ENCODE measurements around the gene SYT8. TPM values are rescaled to one million over a fixed set of nuclear protein-coding genes. Genes with fewer than 3 reads are reported as not detected.

SYT8 gene
- total and polyA plus RNA-seq, 10 donors = 0.83 TPM; not detected in 9

- intact Hi-C loops (cut with DNase I; ENCODE audit: low total_unique reads) = loop anchor here (5.0 kb wide), 1 partner anchor 314 kb away; no protein-coding TSS in a partner anchor
- DNase-seq = peak; percentile 86
- Histone ChIP-seq H3K4me3 (peak within 1 kb of the TSS in 2 of 8 donors; percentile 29 to 67), H3K27ac (peak within 1 kb of the TSS; percentile 29 to 94 (median 88)), H3K9me3 (no peaks in the 10 kb centered on the region), H3K4me1 (peaks cover 25 to 67% (median 65%) of the 10 kb centered on the region in 6 donors), H3K27me3 (replicated peaks in 1 of 7) (no peaks in the 10 kb centered on the region), H3K36me3 (no peaks in the 10 kb centered on the region)
- 85 to 92% (median 89%) methylated on average over 13 to 32 of the region's 32 CpGs for WGBS, 5 donors
- no peak for TF ChIP-seq CTCF (IDR thresholded peaks at IDR 0.05 in 8 of 11, conservative IDR thresholded peaks at IDR 0.05 in 3 of 11)
Measured at GRCh38 chr11:1838426-1839144, 3.8 kb downstream of the SYT8 start, which contains the start of gene TNNI2. TSS of gene TNNI2 (plus strand) at chr11:1838981. CDS start at chr11:1839697, 716 bp downstream.

DNA sequence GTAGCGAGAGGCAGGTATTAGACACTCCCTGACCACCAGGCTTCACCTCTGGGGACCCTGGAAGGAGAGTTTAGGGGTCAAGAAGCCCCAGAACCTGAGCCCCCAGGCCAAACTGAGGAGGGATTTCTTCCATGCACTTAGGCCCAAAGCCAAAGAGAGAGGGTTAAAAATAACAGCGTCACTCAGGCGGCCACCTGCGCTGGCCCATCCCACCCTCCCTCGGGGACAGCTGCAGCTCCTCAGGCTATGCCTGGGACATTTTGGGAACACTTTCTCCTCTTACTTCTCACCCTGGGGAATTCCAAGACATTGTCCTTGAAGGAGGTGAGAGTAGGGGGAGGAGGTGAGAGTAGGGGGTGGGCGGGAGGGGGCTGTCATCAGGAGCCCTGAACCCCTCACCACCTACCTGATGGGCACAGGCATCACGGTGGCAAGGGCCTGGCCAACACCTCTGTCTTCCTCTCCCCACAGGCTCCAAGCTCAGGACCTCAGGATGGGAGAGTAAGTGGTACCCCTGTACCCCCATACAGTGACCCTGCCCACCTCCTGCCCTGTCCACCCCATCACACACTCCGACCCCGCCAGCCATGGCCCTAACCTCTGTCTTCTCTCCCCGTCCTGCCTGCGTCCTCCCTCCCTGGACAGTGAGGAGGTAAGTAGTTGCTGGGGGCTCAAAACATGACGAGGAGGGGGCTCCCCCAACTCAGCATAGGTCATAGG, 4.6 kb downstream of the SYT8 start:
- no peaks in the 10 kb centered on the region for H3K27me3 ChIP-seq (replicated peaks in 1 of 7)
- H3K4me1 ChIP-seq = peaks cover 32 to 75% (median 73%) of the 10 kb centered on the region in 6 donors
- WGBS, 5 donors = 52 to 72% (median 63%) methylated on average over 11 to 12 of the region's 12 CpGs
- TF ChIP-seq POLR2A (IDR thresholded peaks at IDR 0.05) (no peak), POLR2AphosphoS5 (IDR thresholded peaks at IDR 0.05) (no peak), CTCF (IDR thresholded peaks at IDR 0.05 in 8 of 11, conservative IDR thresholded peaks at IDR 0.05 in 3 of 11) (no peak)
- H3K27ac ChIP-seq = peak overlapping the region; percentile 29 to 94 (median 88)
- DNase-seq = no peak
- H3K36me3 ChIP-seq = no peaks in the 10 kb centered on the region
- H3K4me3 ChIP-seq = peak overlapping the region in 2 of 8 donors; percentile 29 to 67
- intact Hi-C loops (cut with DNase I; ENCODE audit: low total_unique reads) = loop anchor here (5.0 kb wide), 1 partner anchor 313 kb away; no protein-coding TSS in a partner anchor
- H3K9me3 ChIP-seq = no peaks in the 10 kb centered on the region

DNA sequence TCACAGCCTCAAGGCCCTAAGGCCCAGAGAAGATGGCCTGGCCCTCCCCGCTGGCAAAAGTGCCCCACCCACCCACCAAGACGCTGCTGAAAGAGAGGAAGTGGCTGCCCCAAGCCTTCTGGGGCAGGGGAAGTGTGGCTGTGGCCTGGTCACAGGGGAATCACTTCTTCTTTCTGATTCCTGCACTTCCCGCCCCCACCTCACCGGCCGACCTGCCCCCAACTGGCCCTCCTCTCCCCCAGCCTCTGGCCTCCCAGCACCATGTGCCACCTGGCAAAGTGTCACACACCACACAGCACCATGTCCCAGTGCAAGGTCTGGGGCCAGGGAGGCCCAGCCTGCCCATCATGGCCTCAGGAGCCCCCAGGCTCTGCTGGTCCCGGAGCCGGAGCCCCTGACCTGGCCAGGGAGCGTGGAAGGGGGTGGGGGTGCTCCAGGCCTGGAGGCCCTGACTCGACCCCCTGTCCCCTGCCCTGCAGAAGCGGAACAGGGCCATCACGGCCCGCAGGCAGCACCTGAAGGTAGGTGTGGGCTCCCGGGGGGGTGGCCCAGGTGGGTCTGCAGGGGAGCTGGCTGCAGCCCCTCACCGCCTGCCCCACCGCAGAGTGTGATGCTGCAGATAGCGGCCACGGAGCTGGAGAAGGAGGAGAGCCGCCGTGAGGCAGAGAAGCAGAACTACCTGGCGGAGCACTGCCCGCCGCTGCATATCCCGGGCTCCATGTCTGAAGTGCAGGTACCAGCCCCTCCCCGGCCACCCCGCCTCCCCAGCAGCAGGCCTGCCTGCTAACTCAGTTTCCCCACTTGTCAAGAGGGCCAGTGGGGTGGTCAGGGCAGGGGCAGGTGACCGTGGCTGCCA, 5.4 kb downstream of the SYT8 start:
- Histone ChIP-seq H3K4me3 (peak overlapping the region in 6 of 8 donors; percentile 7 to 67 (median 26)), H3K36me3 (no peaks in the 10 kb centered on the region), H3K4me1 (peaks cover 40 to 83% (median 81%) of the 10 kb centered on the region in 6 donors), H3K27me3 (replicated peaks in 1 of 7) (no peaks in the 10 kb centered on the region), H3K9me3 (no peaks in the 10 kb centered on the region), H3K27ac (peak overlapping the region; percentile 53 to 94 (median 88))
- intact Hi-C loops (cut with DNase I; ENCODE audit: low total_unique reads) = loop anchor here (5.0 kb wide), 1 partner anchor 312 kb away; no protein-coding TSS in a partner anchor
- TF ChIP-seq POLR2AphosphoS5 (IDR thresholded peaks at IDR 0.05) (peak; percentile 69 to 78 (median 71)), POLR2A (IDR thresholded peaks at IDR 0.05) (no peak), CTCF (IDR thresholded peaks at IDR 0.05 in 8 of 11, conservative IDR thresholded peaks at IDR 0.05 in 3 of 11) (peak in 3 of 11 experiments; percentile 17 to 27 (median 22))
- WGBS, 5 donors = 41 to 63% (median 59%) methylated on average over 17 to 26 of the region's 26 CpGs
- DNase-seq = peak; percentile 96
